ENCODE results near the gene BARX2. TPM values are rescaled to one million over a fixed set of nuclear protein-coding genes. Genes with fewer than 3 reads are reported as not detected.

Gene BARX2
- polyA plus RNA-seq, 4 donors, result 0.41 to 1.1 (median 0.81) TPM

DNA sequence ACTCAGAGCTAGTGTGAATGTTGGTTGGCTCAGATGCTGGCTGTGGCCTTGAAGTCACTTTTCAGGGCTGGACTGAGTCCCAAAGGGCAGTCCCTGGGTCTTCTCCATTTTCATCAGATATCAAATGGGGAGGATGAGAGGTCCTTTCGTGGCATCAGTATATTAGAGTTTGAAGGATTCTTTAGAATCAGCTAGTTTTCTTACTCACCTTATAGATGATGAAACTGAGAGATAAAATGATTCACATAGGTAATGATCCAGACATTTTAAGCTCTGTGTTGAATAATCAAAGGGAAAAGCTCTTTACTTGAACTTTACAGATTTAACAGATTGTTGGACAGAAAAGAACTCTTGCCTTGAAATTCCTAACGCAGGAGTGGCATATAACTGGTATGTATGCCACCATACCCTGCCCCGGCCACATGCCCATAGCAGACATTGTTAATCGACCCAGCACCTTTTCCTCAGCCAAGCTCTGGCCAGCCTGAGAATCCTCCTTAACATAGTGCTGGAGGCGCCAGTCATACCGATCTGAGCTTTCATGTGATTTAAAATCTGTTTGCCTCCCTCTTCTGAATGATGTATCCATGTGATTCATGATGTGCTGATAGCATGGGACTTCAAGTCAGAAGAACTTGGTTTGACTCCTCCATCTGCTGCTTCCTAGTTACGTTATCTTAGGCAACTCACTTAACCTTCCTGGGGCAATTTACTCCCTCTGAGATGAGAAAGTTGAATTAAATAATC, 60.0 kb downstream of the BARX2 start:
- no peak for DNase-seq (ENCODE audit: low read depth in 4 of 4, low spot score in 2 of 4)

DNA sequence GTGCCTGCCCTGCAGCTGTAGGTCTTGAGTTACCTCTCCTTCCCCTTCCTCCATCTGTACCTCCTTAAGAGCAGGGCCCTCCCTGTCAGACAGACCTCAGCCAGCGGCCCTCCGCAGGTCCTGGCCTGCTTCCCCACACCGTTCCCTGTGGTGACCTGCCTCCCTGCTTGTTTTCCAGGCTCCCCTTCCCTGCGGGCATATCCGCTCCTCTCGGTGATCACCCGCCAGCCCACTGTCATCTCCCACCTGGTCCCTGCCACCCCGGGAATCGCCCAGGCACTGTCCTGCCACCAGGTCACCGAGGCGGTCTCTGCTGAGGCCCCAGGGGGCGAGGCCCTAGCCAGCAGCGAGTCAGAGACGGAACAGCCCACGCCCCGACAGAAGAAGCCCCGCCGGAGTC, 60.9 kb downstream of the BARX2 start:
- DNase-seq (ENCODE audit: low read depth in 4 of 4, low spot score in 2 of 4), result no peak

DNA sequence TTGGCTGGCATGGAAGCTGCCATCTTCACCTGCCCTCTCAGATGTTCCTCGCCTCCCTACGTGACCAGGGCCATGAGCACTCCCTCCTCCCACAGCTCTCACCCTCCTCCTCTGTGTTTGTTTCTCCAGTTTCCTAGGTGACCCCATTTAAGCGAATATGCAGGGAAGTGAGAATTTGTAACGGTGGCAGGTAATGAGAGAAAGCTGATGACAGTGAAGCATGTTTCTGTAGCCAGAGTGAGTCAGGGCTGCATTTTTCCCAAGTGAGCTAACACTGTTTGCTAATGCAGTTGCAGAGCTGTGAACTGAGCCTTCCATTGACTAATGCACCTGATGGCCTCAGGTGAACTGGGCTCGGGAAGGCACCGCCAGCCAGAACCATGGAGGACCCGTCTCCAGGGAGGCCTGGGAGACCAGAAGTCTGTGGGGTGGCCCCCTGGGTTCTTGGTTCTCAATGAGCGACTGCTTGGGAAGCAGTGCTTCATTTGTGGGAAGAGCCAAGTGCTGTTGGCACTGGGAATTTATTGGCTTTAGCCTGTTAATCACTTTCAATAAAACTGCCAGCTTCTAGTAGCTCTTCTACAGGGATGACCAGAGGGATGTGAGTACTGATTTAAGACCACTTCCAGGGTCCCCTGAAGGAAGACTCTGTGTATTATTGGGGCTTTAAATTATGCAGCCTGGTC, 64.5 kb downstream of the BARX2 start:
- DNase-seq (ENCODE audit: low read depth in 4 of 4, low spot score in 2 of 4), result no peak

DNA sequence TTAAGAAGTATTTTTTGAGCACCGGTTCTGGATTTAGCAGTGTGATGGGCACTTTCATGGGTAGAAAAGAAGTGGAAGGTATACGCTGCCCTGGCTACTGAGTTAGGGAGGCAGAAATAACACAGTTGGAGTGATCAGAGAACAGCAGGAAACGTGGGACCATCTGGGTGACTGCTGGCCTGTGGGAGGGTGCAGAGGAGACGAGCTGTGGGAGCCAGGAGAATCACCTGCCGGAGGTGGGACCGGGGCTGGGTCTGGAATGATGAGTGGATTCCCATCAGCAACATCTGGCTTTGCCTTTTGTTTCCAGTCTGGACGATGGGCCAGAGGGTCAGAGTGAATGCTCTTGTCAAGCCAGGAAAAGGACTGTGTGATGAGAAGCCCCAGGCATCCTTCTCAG, 66.5 kb downstream of the BARX2 start:
- DNase-seq (ENCODE audit: low read depth in 4 of 4, low spot score in 2 of 4), result no peak

DNA sequence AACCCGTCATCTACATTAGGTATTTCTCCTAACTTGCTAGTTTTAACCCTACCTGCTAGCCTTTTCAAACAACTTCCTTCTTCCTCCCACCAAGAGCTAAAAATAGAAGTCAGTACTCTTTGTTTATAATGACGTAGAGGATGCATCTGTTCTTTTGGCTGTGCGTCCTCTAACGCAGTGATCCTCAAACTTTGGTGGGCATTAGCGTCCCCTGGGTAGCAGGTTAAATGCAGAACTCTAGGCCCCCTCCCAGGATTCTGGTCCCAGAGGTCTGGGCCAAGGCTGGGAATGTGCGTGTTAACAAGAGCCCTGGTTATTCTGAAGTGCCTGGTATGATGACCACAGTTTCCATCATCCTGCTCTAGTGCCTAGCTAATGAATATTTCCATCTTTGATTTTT, 67.6 kb downstream of the BARX2 start:
- no peak for DNase-seq (ENCODE audit: low read depth in 4 of 4, low spot score in 2 of 4)

DNA sequence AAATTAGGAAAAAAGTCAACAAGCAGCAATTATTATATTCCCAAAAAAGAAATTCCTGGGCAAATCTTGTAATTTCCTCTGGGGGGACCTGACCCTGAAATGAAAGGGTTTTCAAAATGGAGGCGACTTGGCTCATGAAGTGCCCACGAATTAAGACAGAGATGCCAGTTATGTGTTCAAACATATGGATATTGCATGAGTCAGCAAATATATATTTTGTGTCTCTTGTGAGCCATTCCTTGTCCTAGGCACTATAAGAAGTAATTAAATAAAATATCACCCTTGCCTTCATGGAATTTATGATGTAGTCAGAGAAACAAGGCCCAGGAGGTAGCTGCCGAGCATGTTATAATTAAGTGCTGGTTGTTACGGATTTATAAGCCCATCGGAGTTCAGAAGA, 68.6 kb downstream of the BARX2 start:
- no peak for DNase-seq (ENCODE audit: low read depth in 4 of 4, low spot score in 2 of 4)

DNA sequence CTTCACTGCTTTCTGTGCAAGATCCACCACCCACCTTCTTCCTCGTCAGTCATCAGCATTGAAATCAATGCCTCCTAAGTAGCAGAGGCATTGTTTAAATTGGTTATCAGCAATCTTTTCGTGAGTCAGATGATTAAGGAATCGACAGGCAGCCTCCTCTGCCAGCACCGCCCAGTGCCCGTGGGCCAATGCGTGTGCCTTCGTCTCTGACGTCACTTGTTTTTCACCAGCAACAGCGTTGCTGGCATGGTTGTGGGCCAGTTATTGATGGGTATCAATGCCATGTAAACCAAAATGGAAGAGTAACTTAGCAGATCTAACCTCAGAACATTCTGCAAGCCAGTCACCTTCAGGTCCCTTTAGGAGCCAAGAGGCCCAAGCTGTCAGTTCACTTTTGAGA, 69.6 kb downstream of the BARX2 start:
- DNase-seq (ENCODE audit: low read depth in 4 of 4, low spot score in 2 of 4), result no peak

DNA sequence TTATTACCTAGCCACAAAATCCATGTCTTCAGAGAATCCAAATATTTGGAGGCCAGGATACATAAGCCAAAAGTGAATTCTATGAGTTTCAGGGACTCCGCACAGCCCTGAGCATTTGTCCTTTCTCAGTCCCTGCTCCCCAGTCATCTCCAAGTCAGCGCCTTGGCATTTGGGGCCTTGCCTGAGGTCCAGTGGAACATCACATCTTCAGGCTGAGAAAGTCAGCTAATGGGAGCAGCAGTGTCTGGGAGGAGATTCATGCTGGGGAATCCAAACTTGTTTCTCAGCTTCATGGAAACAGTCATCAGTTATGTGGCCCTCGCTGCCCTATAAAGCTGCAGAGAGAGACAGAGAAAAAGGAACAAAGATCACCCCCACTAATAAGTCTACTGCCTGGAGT, 70.9 kb downstream of the BARX2 start:
- no peak for DNase-seq (ENCODE audit: low read depth in 4 of 4, low spot score in 2 of 4)

DNA sequence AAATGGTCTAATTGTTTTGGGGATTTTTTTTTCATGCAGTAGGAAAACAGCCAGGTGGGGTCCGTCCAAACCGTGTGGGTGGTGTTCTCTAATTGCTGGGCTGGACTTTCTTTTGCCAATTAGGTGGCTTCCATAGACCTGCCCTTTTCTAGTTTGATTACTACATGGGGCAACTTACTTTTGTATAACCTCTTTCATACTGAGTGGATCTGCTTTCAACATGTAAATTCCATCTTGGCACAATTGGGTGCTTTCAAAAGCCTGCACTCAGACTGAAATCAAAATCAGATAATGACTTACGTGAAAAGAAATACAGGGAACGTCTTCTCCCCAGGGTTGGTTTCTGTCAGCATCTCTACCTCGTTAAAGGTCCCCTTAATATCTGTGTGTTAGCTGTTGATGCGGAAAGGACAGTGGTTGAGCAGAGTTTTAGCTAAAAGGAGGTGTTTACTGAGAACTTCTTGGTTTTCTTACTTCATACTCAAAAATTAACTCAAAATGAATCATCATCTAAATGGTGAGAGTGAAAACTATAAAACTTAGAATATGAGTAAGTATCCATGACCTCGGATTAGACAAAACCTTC, 72.1 kb downstream of the BARX2 start:
- DNase-seq (ENCODE audit: low read depth in 4 of 4, low spot score in 2 of 4), result no peak

DNA sequence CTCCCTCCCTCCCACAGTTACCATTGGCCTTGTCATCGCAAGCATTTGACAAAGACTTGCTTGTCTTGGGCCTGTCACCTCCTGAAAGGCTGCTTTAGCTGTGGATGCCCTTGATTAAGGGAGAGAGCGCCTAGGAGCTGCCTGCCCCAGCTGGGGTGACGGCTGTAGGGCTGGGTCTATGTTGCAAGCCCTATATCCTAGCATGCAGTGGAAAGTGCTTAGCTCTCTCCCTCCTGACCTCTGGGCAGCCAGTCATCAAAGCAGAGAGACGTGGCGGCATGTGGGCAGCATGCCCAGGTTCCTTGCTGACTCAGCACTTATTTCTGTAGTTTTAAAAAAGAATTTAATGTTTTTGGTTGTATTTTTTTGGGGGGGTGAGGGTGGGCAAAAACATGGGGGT, 75.9 kb downstream of the BARX2 start:
- DNase-seq (ENCODE audit: low read depth in 4 of 4, low spot score in 2 of 4), result no peak

DNA sequence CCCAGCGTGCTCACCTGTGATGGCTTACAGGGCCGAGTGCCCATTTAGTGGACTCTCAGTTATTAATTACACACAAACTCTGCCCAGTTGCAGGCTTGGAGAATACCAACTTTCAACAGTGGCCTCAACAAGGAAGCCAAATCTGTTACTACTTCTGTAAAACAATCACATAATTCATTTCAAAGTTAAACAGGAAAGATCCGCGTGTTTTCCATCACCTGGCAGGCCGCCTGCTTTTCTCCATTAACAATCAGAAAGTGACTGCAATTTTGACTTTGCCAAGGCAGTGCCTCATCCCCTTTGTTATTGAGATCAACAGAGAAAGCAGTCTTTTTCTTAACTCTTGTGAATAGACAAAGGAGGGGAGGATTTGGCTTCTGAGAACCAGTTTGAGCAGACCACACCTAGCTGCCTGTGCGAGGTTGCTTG, 77.7 kb downstream of the BARX2 start:
- no peak for DNase-seq (ENCODE audit: low read depth in 4 of 4, low spot score in 2 of 4)

DNA sequence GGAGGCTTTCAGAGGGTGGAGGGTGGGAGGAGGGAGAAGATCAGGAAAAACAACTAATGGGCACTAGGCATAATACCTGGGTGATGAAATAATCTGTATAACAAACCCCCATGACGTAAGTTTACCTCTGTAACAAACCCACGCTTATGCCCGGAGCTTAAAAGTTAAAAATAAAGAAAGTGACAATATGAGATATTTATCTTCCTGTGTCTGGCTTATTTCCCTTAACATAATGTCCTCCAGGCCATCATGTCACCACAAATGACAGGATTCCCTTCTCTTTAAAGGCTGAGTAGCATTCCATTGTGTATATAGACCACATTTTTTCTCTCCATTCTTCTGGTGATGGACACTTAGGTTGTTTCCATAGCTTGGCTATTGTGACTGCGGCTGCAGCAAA, 79.5 kb downstream of the BARX2 start:
- DNase-seq (ENCODE audit: low read depth in 4 of 4, low spot score in 2 of 4), result no peak

DNA sequence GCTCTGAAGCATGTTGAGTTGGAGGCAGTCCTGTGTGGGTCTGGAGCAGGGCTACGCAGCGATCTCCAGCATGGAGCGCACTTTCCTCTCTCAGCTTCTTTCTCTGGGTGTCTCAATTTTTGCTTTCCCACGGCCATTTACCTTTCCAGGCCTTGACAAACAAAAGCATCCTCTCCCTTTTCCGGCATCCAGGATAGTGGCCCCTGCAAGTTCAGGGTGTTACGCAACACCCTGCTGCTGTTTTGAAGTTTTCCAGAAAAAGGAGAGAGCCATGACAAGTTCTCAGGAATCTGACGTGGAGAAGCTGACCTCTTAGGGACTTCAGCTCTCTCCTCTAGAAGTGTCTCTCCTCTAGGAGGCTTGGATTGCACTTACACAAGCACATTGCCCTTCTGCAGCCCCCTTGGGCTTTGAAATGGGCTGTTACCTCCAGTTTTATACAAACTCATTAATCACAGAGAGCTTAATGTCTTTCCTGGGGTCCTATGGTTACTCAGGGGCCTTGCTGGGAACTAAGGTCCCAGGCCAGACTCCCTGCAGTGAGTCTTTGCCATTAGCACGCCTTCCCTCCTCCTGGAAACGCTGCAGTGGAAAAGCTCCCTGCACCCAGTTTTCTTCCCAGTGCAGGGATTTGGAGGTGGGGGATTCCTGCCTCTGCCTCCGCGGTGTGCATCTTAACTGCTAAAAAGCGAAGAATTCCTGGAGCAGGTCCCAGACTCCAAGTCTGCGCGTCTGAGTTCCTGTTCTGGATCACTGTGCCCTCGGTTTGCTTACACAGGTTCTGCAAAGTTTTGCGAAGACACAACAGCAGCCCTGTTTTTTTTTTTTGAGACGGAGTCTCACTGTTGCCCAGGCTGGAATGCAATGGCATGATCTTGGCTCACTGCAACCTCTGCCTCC, 80.4 kb downstream of the BARX2 start:
- DNase-seq (ENCODE audit: low read depth in 4 of 4, low spot score in 2 of 4), result no peak

DNA sequence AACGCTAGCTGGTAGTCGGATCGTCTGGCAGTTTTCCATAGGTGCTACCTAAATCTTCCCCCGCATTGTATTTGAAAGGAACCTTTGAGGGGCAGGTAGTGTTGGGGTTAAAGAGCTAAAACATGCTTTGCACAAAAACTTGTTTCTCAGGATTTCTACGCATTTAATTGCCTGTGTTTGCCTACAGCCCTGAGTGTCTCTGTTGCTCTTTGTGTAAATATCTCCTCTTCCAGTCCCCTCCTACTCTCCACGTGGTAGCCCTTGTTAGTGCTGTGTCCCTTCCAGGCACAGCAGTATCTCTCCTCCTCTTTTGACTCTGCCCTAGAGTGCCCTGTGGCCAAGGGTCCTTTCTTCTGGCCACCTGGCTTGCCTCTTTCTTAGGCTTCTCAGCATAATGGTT, 81.7 kb downstream of the BARX2 start:
- DNase-seq (ENCODE audit: low read depth in 4 of 4, low spot score in 2 of 4), result no peak

DNA sequence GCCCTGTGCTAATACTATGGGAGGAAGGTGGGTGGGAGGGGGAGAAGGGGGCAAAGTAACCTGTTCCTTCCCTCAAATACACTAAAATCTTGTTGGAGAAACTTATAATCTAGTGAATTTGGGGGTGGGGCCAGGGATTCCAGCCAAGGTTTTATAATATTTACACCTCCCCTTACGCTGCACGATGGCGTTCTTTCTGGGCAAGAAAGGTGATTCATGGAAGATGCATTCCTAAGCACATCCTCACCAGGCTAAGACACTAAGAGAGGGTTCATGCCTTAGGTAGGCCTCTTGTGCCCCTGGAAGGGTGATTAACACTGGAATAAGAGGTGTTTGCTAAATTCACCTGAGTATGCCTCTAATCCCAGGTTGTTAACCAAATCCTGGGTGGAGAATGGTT, 82.6 kb downstream of the BARX2 start:
- DNase-seq (ENCODE audit: low read depth in 4 of 4, low spot score in 2 of 4), result no peak

DNA sequence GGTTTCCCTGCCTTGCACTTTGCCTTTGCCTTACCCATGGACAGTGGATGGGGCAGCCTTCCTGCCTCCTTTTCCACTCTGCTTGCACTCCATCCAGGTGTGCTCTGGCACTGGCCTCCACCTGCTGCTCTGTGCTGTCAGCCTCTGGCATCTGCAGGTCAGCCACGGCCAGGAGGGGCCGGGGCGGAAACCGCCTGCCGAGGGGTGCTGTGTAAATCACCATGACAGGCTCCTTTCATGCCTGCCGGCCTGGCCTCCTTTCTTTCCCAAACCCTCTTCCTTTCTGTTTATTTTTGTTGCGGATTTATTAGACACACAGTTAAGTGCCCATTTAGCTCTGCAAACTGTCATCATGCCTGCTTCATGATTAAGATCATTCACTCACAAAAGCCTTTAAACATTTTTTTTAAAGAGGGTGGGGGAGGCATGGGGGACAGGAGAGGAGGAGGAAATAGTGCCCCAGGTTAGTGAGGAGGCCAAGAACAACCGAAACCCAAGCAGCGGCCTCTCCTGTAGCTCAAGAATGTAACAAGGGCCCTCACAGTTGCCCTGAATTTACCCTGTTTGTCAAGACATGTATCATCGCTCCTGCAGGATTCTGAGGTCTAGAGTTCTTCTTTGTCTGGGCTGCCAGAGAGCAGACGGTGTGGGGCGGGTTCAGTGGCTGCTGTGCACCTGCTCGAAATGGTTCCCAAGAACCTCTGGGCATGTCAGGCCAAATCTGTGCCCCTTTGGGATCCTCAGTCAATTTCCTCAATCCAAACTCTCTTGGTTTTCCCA, 83.3 kb downstream of the BARX2 start:
- DNase-seq (ENCODE audit: low read depth in 4 of 4, low spot score in 2 of 4), result no peak

DNA sequence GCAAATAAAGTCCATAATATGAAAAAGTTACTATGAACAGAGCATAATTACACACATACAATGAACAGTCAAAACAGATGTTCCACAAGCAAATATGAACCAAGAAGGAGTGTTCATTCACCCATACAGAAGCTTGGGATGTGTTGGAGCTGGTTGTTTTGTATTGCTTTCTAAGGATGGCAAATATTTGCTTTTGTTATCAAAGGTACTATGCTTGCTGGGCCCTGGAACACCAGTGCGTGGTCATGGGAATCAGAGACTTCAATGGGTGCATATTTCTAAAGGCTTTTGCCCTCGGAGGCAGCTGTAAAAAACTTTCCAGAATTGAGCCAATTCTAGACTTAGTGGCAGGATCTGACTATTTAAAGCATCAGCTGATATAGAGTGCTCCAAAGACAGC, 85.1 kb downstream of the BARX2 start:
- no peak for DNase-seq (ENCODE audit: low read depth in 4 of 4, low spot score in 2 of 4)

DNA sequence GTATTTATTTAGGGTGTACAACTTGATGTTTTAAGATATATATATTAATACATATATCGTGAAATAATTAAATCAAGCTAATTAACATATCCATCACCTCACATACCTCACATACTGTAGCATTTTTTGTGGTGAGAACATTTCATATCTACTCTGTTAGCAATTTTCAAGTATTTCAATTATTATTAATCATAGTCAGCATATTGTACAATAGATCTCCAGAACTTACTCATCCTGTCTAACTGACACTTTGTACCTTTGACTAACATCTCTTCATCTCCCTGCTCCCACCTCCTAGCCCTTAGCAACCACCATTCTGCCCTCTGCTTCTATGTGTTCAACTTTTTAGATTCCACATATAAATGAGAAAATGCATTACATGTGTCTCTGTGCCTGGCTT, 108.4 kb downstream of the BARX2 start:
- DNase-seq (ENCODE audit: low read depth in 4 of 4, low spot score in 2 of 4), result no peak

DNA sequence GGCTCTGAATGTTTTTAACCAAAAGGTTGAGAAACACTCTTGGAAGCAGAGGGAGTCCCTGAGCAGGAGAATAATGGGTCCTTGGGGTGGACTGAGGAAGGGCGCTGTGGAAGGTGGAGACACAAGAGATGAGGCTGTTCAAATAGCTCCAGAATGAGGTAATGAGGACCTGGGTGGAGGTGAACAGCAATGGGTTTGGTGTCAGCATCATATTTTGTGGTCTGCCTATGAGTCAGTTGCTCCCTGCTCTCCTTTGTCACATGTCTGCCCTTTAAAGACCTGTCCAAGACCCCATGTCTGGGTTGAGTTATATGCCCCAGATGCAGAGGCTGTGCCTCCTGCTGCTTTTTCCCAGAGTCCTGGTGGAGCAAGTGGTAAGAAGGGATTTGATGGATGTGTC, 113.6 kb downstream of the BARX2 start:
- DNase-seq (ENCODE audit: low read depth in 4 of 4, low spot score in 2 of 4), result no peak

DNA sequence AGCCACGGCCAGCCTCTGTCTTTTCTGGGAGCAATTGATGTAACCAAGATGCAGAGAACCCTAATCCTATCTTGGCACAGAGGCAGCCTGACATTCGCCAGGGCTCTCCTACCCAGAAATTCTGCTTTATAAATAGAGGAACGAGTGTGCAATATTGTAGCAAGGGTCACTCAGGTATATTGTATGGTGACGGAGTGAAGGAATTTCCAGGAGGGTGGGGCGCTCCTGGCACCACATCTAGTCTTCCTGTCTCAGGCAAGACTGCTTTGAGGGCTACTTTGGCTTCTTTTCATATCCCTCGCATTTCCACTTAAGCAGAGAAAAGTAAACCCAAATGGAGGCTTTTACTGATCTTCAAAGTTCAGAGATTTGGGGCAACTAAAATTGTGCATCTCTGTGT, 114.4 kb downstream of the BARX2 start:
- DNase-seq (ENCODE audit: low read depth in 4 of 4, low spot score in 2 of 4), result no peak
